GM21737 (cell line): ENCODE data around the gene STK4.
"Not testable (repeated sequence)": the region's sequence is repeated elsewhere in the genome, so short reads cannot be mapped to it uniquely, and the experiment has no call there.

ENCODE experiments used
- ATAC-seq: cut with Tn5 transposase; IDR thresholded peaks from one replicate; pipeline ENCODE4 v1.9.1; 2021; ENCODE audit warnings: mild to moderate bottlenecking, moderate library complexity; ENCODE audit not compliant: unreplicated experiment

STK4 gene

DNA sequence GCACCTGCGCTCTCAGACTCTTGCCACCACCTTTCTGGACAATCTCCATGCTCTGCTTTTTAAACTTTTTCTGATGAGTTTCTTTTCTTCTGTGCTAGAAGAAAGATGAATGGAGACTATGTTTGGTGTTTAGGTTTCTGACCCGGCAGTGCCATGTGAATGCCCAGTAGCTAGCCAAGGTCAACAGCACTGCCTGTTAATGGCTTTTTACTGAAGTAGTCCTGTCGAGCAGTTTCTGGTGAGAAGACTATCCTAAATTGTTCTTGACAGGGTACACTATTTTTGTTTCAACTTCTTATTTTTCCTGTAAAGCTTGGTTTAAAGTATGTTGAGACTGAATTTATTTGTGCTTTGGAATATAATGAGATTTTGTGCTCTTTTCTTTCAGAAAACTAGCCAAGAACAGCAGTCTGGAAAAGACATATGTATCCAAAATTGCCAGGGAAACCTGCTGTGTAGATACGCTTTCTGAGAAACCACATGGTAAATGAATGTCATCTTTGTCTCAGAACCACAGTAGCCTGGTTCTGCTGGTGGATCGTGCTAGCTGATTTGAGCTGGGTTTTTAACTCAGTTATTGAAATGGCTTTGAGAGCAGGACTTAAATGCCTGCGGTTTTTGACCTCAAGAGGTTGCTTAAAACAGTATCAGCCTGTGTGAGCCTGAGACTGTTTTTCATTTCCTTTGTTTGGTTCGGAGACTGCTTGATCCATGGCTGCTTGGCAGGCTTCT is 86.6 kb downstream of the STK4 start:
- ATAC-seq, result no peak

DNA sequence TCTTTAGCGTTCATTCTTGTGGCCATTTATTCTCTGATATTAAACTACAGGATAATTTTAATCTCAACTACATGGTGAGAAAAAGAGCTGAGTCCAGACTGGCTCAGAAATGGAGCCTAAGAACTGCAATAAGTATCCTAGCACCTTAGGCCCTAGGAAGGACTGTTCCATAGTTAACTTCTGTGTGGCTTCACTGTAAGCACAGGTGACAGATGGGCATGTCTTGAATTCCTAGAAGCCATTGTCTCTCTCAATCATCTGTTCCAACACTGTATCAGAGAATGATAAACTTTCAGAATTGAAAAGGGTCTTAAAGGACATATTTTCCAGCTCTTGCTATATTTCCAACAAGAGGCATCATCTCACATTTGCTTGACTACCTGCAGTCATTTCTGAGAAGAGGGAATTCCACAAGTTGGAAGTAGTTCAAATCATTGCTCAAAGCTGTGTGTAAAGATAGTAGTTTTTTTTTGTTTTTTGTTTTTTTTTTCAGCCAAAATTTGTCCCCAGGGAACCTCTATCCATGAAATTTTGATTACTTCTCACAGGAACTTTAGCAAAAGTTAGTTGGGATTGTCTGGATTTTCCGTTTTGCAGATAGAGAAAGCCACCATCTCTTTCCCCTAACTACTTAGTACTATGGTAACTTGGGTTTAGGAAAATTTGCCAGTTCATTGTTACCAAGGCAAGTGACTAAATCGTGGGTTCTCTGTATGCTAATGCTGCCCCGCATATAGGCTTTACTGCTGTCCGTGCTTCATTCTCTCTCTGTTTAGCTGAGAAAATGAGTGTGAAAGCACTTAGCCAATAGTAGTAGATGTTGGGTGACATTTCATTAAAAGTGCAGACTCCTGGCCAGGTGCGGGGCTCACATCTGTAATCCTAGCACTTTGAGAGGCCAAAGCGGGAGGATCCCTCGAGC is 87.4 kb downstream of the STK4 start:
- no peak for ATAC-seq

DNA sequence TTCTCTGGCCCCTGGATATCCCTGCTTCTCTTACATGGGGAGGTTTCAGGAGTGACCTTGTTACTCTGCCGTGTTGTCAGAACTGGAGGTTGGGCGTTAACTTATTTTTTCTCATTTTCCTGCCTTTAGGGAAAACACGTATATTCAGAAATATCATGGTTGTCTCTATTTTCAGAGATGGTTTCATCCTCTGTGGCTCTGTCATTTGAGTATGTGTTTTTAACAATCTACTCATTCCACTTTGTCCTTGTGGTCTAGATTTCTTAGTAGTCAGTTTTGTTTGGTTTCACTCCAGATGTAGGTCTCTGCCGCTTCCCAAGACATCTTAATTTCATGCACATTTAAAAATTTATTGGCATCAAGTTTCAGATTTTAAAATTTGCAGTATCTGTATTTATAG is 88.7 kb downstream of the STK4 start:
- no peak for ATAC-seq

DNA sequence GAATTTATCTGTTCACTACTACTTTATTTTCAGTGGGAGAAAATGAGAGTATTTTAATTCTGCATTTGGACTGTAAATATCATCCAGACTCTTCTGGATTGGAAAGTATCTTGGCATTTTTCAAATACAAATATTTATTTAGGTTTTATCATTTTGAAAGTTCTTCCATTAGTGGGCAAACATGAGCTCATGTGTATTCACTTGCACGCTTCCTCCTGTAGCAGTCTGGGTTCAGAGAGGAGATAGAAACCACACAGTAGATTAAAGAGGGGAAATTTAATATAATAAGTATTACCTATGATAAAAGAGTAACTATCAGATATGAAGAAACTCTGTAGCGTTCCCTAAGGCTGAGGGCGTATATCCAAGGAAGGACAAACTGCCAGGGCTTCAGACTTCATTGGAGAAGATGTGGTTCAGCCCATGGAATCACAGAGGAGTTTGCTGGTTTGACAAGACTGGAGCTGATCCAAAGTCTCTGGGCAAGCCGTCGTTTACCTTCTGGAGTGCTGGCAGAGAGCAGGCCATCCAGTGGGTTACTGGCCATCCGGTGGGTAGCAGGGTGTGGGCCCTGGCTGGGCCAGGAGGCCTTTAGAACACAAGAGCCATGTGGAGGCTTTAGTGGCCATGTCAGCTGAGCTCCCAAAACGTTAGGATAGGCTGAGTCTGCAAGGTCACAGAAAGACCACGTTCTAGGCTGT is 90.3 kb downstream of the STK4 start:
- no peak for ATAC-seq

DNA sequence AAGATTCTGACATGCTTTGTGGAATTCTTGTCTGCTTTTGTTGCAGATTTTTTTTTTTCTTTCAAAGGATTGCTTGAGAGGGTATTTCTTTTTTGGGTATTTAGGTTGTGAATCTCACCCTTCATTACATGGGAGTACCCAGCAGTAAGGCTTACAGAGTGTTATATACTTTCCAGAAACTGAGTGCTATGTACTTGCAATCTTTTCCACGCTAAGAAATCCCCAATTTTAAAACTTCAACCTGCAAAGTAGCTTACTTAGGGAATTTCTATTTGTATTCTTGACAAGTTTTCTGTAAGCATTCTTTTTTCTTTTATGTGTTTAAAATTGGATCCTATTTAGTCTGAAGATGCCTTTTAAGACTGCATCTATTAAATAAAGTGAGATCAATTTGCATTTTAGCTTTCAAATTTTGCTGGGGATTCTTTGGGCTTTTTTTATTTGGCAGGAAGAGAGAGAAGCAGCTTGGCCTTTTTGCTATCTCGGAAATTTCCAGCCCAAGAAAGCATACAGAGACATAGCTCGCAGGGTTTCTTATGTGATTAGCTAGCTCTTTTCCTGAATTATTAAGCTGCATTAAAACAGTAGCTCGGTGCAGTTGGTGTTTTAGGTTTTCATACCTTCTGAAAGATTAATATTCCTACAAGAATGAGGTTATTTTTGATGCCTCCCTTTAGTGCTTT is 92.0 kb downstream of the STK4 start:
- ATAC-seq, result no peak

DNA sequence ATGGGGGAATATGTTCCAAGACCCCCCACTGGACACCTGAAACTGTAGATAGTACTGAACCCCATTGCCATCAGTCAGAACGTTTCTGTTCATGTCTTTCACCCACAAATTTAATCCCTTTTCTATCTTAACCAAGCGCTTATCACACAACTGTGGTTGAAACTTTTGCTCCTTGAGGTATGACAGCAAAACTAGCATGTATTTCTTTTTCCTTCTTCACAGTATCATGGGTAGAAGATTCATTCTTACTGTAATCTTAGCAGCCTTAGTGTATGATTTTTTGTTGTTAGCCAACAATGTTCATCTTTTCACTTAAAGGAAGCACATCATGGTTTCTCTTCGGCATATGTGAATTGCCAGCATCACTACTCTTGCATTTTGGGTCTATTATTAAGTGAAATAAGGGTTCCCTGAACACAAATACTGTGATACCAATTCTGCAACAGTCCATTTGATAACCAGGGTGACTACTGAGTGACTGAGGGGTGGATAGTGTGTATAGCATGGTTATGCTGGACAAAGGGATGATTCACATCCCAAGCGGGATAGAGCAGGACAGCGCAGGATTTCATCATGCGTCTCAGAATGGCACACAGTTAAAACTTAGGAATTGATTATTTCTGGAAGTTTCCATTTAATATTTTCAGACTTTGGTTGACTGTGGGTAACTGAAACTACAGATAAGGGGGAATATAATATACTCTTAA is 92.9 kb downstream of the STK4 start:
- ATAC-seq, result no peak

DNA sequence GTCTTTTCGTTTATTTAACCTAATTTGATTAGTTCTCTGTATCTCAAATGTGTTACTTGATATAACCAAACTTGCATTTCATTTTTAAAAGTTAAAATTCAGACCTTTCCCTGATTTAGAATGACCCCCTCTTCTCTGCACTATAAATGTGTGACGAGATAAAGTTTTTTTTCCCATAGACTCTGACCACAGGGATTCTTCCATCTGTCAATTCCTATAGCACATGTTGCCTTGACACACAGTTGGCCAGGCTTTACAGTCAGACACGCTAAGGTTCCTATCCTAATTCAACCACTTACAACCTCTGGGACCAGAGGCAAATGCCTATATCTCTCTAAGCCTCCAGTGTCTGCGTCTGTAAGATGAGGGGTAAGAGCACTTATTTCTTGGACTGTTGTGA is 94.0 kb downstream of the STK4 start:
- no peak for ATAC-seq

DNA sequence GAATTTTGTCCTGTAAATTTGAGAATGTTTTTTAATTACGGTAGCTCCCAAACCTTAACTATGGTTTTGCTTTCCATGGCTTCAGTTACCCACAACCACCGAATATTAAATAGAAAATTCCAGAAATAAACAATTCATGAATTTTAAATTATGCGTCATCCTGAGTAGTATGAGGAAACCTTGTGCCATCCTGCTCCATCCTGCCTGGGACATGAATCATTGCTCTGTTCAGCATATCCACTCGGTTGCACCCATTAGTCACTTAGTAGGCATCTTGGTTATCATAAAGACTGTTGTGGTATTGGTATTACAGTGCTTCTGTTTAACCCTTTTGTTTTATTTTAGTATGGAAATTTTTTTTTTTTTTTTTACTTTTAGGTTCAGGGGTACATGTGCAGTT is 94.9 kb downstream of the STK4 start:
- ATAC-seq, result no peak

DNA sequence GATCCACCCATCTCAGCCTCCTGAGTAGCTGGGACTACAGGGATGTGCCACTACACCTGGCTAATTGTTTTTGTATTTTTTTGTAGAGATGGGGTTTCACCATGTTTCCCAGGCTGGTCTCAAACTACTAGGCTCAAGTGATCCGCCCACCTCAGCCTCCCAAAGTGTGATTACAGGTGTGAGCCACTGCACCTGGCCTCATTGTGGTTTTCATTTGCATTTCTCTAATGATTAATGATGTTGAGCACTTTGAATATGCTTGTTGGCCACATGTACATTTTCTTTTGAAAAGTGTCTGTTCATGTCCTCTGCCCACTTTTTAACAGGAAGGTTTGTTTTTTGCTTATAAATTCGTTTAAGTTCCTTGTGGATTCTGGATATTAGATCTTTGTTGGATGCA is 96.8 kb downstream of the STK4 start:
- not testable (repeated sequence) for ATAC-seq

DNA sequence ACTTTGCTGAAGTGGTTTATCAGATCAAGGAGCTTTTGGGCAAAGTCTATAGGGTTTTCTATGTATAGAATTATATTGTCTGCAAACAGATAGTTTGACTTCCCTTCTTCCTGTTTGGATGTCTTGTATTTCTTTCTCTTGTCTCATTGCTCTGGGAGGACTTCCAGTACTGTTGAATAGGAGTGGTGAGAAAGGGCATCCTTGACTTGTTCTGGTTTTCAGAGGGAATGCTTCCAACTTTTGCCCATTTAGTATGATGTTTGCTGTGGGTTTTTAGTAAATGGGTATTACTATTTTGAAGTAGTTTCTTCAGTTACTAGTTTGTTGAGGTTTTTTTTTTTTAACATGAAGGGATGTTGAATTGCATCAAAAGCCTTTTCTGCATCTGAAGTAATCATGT is 98.5 kb downstream of the STK4 start:
- ATAC-seq, result no peak

DNA sequence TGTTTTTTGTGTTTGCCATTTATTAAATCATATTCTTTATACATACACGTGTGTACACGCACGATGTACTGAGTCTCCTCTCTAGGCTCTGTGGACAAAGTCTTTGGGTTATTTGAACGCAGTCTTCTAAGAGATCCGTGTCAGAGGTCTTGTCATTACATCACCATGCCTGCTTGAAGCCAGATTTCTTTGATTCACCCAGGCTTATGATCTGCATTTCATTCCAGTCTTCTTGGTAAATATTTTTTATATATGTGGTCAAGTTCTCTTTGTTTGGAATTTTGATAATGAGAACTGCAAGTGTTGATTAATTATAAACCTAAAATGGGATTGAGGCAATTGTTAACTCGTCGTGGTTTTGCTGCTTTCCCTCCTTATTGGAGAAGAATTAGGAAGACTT is 100.1 kb downstream of the STK4 start:
- ATAC-seq, result no peak

DNA sequence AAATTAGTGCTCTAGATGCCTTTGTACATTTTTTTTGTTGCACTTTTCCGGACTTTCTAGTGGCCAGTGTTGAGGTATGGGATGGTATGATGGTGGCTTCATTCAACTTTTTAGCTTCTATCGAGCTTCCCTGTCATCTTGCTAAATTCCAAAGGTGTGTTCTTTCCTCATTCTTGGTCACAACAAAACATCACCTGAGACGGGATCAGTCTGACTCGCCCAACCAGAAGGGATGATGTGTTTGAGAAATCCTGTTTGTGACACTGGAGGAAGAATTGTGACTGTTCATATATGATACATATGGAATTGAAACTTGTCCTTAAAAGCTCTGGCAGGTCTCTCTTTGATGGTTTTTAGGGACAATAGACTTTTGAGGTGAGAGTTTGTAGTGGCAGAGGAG is 100.8 kb downstream of the STK4 start:
- no peak for ATAC-seq

DNA sequence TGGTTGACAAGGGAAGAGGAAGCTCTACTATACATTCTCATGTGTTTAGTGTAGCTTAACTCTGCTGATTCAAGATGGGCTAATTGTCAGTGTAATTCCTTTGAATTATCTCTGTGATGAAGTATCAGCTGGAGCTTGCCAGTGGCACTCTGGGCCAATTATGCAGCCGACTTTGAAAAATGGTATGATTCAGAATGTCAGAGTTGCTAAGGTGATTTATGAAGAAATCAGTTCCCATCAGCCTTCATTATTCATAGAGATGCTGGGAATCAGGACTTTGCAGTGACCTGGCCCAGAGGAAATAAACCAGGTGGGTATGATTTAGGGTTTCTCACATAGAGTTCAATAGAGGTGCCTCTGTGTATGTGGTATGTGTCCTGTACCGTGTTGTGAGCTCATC is 101.2 kb downstream of the STK4 start:
- ATAC-seq, result no peak

DNA sequence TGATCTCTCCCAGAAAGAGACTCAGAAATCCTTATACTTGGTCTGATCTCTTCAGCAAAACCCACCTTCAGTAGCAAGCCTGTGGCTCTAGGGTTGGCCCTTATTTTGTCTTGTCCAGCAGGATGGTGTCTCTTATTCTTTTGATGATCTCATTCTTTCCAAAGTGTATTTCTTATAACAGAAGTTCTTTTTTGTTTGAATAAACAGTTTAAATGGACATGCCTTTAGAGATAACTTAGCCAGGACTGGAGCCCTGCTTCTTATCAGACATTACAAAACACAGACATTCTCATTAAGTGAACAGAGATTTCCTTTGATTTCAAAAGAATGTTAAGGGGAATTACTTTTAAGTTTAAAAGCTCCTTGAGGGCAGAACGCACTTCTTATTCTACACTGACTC is 102.9 kb downstream of the STK4 start:
- no peak for ATAC-seq

DNA sequence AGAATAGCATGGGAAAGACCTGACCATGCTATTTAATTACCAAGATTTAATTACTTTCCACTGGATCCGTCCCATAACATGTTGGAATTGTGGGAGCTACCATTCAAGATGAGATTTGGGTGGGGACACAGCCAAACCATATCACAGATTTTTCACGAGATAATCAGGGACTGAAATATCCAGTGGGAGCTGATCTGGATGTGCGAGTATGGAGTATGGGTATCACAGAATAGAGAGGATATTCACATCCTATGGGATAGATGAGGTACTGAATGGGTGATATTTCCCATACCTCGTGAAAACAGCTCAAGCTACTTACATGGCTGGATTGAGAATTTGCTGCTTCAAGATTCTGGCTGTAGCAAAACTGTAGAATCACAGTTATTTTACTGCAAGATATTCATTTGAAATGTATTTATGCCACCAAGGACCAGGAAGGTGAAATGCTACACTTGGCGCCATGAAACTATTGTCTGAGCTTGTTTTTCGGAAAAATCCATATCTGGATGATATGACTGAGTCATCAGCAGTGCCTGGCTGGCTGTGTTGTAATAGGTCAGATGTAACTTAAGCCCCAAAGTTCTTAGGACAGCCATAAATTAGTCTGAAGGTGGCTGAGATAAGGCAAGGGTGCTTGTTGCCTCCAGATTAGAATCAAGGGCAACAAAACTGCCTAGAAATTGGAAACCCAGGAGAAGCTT is 104.8 kb downstream of the STK4 start:
- no peak for ATAC-seq

DNA sequence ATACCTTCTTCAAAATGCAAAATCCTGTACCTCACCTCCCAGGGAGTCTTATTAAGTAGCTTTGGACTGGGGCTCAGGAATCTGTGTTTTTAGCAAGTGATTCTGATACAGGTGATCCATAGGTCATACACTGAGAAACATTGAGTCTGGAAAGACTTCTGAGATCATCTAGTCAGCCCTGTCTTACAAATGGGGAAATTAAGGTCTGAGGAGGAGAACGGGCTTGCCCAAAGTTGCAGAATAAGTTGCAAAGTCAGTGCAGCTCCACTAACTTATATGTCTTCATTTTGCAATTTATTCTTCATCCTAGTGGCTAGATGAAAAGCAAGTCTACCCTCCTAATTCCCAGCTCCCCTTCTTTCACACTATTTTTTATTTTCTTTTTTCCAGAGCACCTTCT is 105.8 kb downstream of the STK4 start:
- no peak for ATAC-seq

DNA sequence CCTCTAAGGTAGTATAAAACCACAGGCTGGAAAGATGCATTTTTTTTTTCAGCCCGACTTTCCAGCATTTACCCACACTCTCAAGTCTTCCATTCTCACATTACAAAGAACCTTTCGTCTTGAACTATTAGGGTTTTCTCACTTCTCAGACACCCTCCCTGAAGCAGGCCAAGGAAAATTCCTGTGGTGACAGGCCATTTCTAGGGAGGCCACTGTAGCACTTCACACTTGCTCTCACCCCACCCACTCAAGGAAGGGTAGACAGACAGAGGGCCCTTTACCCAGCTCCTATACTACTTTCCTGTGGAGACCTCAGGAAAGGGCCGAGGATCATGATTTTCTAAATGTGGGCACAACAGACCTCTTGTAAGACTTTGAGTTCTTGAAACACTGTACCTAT is 106.9 kb downstream of the STK4 start:
- ATAC-seq, result no peak

DNA sequence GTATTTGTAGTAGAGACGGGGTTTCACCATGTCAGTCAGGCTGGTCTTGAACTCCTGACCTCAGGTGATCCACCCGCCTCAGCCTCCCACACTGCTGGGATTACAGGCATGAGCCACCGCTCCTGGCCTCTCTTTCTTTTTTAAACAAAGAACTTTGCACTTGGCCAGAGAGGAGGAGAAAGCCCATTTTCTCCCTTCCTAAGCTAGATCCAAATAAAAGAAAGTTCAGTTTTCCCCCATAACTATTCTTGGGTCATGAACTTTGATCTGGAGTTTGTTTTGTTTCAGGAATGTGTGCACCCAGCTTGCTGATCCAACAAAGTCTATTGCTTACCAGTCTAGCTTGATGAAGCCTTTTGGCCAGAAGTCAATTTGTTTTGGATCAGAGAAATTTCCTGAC is 111.2 kb downstream of the STK4 start:
- no peak for ATAC-seq

DNA sequence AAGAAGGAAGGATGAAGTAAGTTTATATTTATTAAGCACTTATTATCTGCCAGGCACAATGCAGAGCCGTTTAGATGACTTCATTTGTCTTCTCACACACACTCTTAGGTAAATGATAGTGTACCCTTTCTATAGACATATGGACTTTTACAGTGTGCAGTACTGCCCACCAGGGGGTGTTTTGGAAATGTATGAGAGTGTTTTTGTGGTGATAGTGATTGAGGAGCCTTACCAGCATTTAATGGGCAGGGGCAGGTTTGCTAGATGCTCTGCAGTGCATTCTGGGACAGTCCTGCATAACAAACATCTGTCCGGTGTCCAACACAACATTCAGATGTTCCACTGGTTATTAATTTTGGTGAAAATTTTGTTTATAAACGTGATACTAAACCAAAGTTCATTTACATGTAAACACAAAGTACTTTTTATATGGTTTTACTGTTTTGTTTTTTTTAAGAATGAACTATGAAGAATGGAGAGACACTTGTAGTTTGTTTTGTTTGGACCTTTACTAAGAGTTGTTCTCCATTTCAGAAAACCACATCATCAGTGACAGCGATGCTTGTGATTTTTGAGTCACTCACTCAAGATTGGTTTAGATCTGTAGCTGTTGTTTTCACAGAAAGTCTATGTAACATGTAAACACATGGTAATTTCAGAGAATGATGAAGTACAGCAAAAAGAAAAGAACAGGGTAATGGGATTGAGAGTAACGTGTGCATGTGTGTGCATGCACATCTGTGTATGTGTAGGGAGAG is 114.7 kb downstream of the STK4 start:
- no peak for ATAC-seq
